Keratinocyte (primary cell): Measurements from ENCODE around the gene ZC3H12C.

Experiments
- EZH2 ChIP-seq: IDR thresholded peaks from one replicate; pipeline ENCODE4 v1.6.1; 2012; ENCODE audit warnings: inconsistent platforms, mild to moderate bottlenecking, low read length, moderate library complexity
- TF ChIP-seq, protein P1 (sequence below), 3 experiments: IDR thresholded peaks in 1 of 3; conservative IDR thresholded peaks in 1 of 3; optimal IDR thresholded peaks in 1 of 3; 2 replicates in 2 of 3; 3 replicates in 1 of 3; pipeline versions ENCODE3 to v1.5.1; 2011; ENCODE audit warnings: low read length in 3 of 3, mild to moderate bottlenecking in 3 of 3, moderate library complexity in 2 of 3, control low read depth in 1 of 3, inconsistent platforms in 1 of 3; ENCODE audit not compliant: insufficient read depth in 2 of 3; ENCODE audit errors: extremely low read depth in 1 of 3

GRCh38 chr11:110071197-110071596, 22.0 kb upstream of the ZC3H12C start:
- TF ChIP-seq, protein P1, sequence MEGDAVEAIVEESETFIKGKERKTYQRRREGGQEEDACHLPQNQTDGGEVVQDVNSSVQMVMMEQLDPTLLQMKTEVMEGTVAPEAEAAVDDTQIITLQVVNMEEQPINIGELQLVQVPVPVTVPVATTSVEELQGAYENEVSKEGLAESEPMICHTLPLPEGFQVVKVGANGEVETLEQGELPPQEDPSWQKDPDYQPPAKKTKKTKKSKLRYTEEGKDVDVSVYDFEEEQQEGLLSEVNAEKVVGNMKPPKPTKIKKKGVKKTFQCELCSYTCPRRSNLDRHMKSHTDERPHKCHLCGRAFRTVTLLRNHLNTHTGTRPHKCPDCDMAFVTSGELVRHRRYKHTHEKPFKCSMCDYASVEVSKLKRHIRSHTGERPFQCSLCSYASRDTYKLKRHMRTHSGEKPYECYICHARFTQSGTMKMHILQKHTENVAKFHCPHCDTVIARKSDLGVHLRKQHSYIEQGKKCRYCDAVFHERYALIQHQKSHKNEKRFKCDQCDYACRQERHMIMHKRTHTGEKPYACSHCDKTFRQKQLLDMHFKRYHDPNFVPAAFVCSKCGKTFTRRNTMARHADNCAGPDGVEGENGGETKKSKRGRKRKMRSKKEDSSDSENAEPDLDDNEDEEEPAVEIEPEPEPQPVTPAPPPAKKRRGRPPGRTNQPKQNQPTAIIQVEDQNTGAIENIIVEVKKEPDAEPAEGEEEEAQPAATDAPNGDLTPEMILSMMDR (optimal IDR thresholded peaks at IDR 0.05 in 1 of 3, IDR thresholded peaks at IDR 0.05 in 1 of 3, conservative IDR thresholded peaks at IDR 0.05 in 1 of 3; ENCODE audit: extremely low read depth in 1 of 3, insufficient read depth in 2 of 3, low read length in 3 of 3): no peak
- TF ChIP-seq EZH2: no peak
